CD4-positive, CD25-positive, alpha-beta regulatory T cell (primary cell): Measurements from ENCODE around the gene TM9SF3. TPM values are rescaled to one million over a fixed set of nuclear protein-coding genes. Genes with fewer than 3 reads are reported as not detected.

Source experiments
- ATAC-seq, 2 donors: fragments of 150-1000 bp; cut with Tn5 transposase; one replicate each; pipeline ENCODE4 v1.10.0; 2021; ENCODE audit warnings: low read depth in 2 of 2, moderate number of reproducible peaks in 2 of 2, moderate library complexity in 1 of 2
- DNase-seq, 3 donors: peaks; one replicate each; pipeline versions ENCODE4 v3.0.0 to v3.0.0-alpha.2; 2012 to 2022; ENCODE audit warnings: mixed read lengths in 1 of 3
- H3K27ac ChIP-seq: one replicate; pipeline ENCODE4 v1.7.0; 2013; ENCODE audit warnings: mild to moderate bottlenecking, low read length; ENCODE audit not compliant: insufficient read depth, poor library complexity, severe bottlenecking
- H3K27me3 ChIP-seq: one replicate; pipeline ENCODE4 v1.7.0; 2013; ENCODE audit warnings: low read length; ENCODE audit not compliant: control insufficient read depth, insufficient read depth
- H3K36me3 ChIP-seq: one replicate; pipeline ENCODE4 v1.7.0; 2013; ENCODE audit warnings: mild to moderate bottlenecking, low read length, moderate library complexity; ENCODE audit not compliant: control insufficient read depth, insufficient read depth
- H3K4me1 ChIP-seq: 2 replicates; pipeline ENCODE4 v1.7.0; 2013; ENCODE audit warnings: mild to moderate bottlenecking, low read length; ENCODE audit not compliant: insufficient read depth, control insufficient read depth, poor library complexity, severe bottlenecking
- H3K4me3 ChIP-seq: one replicate; pipeline ENCODE4 v1.7.0; 2013; ENCODE audit warnings: low read depth, mild to moderate bottlenecking, low read length, moderate library complexity
- H3K9me3 ChIP-seq, 2 experiments: 1 replicate in 1 of 2; 2 replicates in 1 of 2; pipeline ENCODE4 v1.7.0; 2013; ENCODE audit warnings: low read length in 2 of 2, mild to moderate bottlenecking in 1 of 2, moderate library complexity in 1 of 2; ENCODE audit not compliant: control insufficient read depth in 2 of 2
- H3K27ac Mint-ChIP-seq, 3 donors: one replicate each; pipeline ENCODE4 v1.8.0; 2020 to 2022; ENCODE audit warnings: mild to moderate bottlenecking in 3 of 3, mixed read lengths in 3 of 3, moderate library complexity in 2 of 3
- H3K27me3 Mint-ChIP-seq: one replicate; pipeline ENCODE4 v1.8.0; 2022; ENCODE audit warnings: mild to moderate bottlenecking, mixed read lengths
- H3K36me3 Mint-ChIP-seq: one replicate; pipeline ENCODE4 v1.8.0; 2020; ENCODE audit warnings: mixed read lengths
- H3K4me1 Mint-ChIP-seq, 4 donors: one replicate each; pipeline ENCODE4 v1.8.0; 2020 to 2022; ENCODE audit warnings: mixed read lengths in 4 of 4, mild to moderate bottlenecking in 1 of 4
- H3K4me3 Mint-ChIP-seq, 4 donors: one replicate each; pipeline ENCODE4 v1.8.0; 2020 to 2022; ENCODE audit warnings: mild to moderate bottlenecking in 4 of 4, mixed read lengths in 4 of 4, moderate library complexity in 3 of 4
- H3K9me3 Mint-ChIP-seq, 7 donors: one replicate each; pipeline ENCODE4 v1.8.0; 2020 to 2022; ENCODE audit warnings: mixed read lengths in 7 of 7, mild to moderate bottlenecking in 3 of 7, moderate library complexity in 2 of 7
- polyA plus RNA-seq, 4 donors: library from polyadenylated mRNA; unstranded; fragments of 300-500 nt; fragmentation: Illumina TruSeq; gene quantifications; one replicate each; pipeline ENCODE4 v1.2.3, GENCODE V29; 2021
- total RNA-seq: library from RNA; stranded (reverse); gene quantifications from one replicate; pipeline ENCODE4 v1.2.3, GENCODE V29; 2022

TM9SF3 gene
- total and polyA plus RNA-seq, 5 donors from 2014 or later: 59.9 to 82.8 (median 69.7) TPM

- Mint-ChIP-seq H3K4me1 (no peaks in the 10 kb centered on the region), H3K27ac (no peak overlapping the region), H3K4me3 (peak overlapping the region in 1 of 4 donors; percentile 56), H3K9me3 (peaks cover 0 to 2% (median 0%) of the 10 kb centered on the region in 7 donors), H3K27me3 (peaks cover 6% of the 10 kb centered on the region), H3K36me3 (peaks cover 9% of the 10 kb centered on the region)
- Histone ChIP-seq H3K4me3 (no peak overlapping the region), H3K27ac (no peak overlapping the region), H3K27me3 (no peaks in the 10 kb centered on the region), H3K36me3 (no peaks in the 10 kb centered on the region), H3K4me1 (no peaks in the 10 kb centered on the region), H3K9me3 (no peaks in the 10 kb centered on the region)
- no peak for ATAC-seq
- no peak for DNase-seq
Measured at GRCh38 chr10:96596422-96597407, 9.9 kb upstream of the TM9SF3 start.

GRCh38 chr10:96595741-96596140, 8.9 kb upstream of the TM9SF3 start:
- Mint-ChIP-seq H3K36me3 (peaks cover 11% of the 10 kb centered on the region), H3K4me3 (no peak overlapping the region), H3K4me1 (no peaks in the 10 kb centered on the region), H3K27ac (no peak overlapping the region), H3K9me3 (peaks cover 0 to 2% (median 0%) of the 10 kb centered on the region in 7 donors), H3K27me3 (peaks cover 6% of the 10 kb centered on the region)
- no peaks in the 10 kb centered on the region for H3K36me3 ChIP-seq
- no peak for ATAC-seq
- no peaks in the 10 kb centered on the region for H3K9me3 ChIP-seq
- DNase-seq: no peak
- no peak overlapping the region for H3K4me3 ChIP-seq
- H3K4me1 ChIP-seq: no peaks in the 10 kb centered on the region
- no peaks in the 10 kb centered on the region for H3K27me3 ChIP-seq
- H3K27ac ChIP-seq: no peak overlapping the region

- no peak for DNase-seq
- ATAC-seq: no peak
- H3K27me3 ChIP-seq: no peaks in the 10 kb centered on the region
- Mint-ChIP-seq H3K4me1 (peaks cover 0 to 5% (median 2%) of the 10 kb centered on the region in 4 donors), H3K4me3 (no peak overlapping the region), H3K27ac (no peak overlapping the region), H3K27me3 (peaks cover 6% of the 10 kb centered on the region), H3K36me3 (peaks cover 11% of the 10 kb centered on the region), H3K9me3 (peaks cover 0 to 2% (median 0%) of the 10 kb centered on the region in 7 donors)
- H3K36me3 ChIP-seq: no peaks in the 10 kb centered on the region
- peaks cover 7% of the 10 kb centered on the region for H3K4me1 ChIP-seq
- H3K4me3 ChIP-seq: no peak overlapping the region
- no peak overlapping the region for H3K27ac ChIP-seq
- no peaks in the 10 kb centered on the region for H3K9me3 ChIP-seq
Measured at GRCh38 chr10:96591946-96592345, 5.1 kb upstream of the TM9SF3 start.

GRCh38 chr10:96588616-96589419, 2.0 kb upstream of the TM9SF3 start:
- Mint-ChIP-seq H3K36me3 (peaks cover 10% of the 10 kb centered on the region), H3K4me3 (no peak overlapping the region), H3K9me3 (no peaks in the 10 kb centered on the region), H3K27ac (no peak overlapping the region), H3K27me3 (no peaks in the 10 kb centered on the region), H3K4me1 (peaks cover 12 to 23% (median 16%) of the 10 kb centered on the region in 4 donors)
- ATAC-seq (peak; percentile 10), DNase-seq (peak in 1 of 3 donors; percentile 77)
- no peaks in the 10 kb centered on the region for H3K9me3 ChIP-seq
- peak overlapping the region; percentile 8 for H3K4me3 ChIP-seq
- H3K27ac ChIP-seq: no peak overlapping the region
- H3K4me1 ChIP-seq: peaks cover 29% of the 10 kb centered on the region
- no peaks in the 10 kb centered on the region for H3K36me3 ChIP-seq
- H3K27me3 ChIP-seq: no peaks in the 10 kb centered on the region

- Histone ChIP-seq H3K9me3 (no peaks in the 10 kb centered on the region), H3K27me3 (no peaks in the 10 kb centered on the region), H3K4me3 (peak overlapping the region; percentile 90), H3K27ac (peak overlapping the region; percentile 97), H3K4me1 (peaks cover 36% of the 10 kb centered on the region), H3K36me3 (no peaks in the 10 kb centered on the region)
- peaks cover 12 to 30% (median 22%) of the 10 kb centered on the region in 4 donors for H3K4me1 Mint-ChIP-seq
- peaks cover 10% of the 10 kb centered on the region for H3K36me3 Mint-ChIP-seq
- ATAC-seq: no peak
- H3K9me3 Mint-ChIP-seq: no peaks in the 10 kb centered on the region
- H3K27ac Mint-ChIP-seq: no peak overlapping the region
- no peak for DNase-seq
- no peak overlapping the region for H3K4me3 Mint-ChIP-seq
- H3K27me3 Mint-ChIP-seq: no peaks in the 10 kb centered on the region
Measured at GRCh38 chr10:96588060-96588554, 1.3 kb upstream of the TM9SF3 start.

- Histone ChIP-seq H3K36me3 (no peaks in the 10 kb centered on the region), H3K4me1 (peaks cover 41% of the 10 kb centered on the region), H3K9me3 (no peaks in the 10 kb centered on the region), H3K27ac (peak overlapping the region; percentile 97), H3K4me3 (peak overlapping the region; percentile 90), H3K27me3 (no peaks in the 10 kb centered on the region)
- H3K27me3 Mint-ChIP-seq: no peaks in the 10 kb centered on the region
- ATAC-seq (peak; percentile 26 to 38), DNase-seq (peak in 2 of 3 donors; percentile 23 to 69)
- H3K4me1 Mint-ChIP-seq: peaks cover 12 to 37% (median 26%) of the 10 kb centered on the region in 4 donors
- H3K27ac Mint-ChIP-seq: no peak overlapping the region
- H3K4me3 Mint-ChIP-seq: no peak overlapping the region
- H3K36me3 Mint-ChIP-seq: peaks cover 10% of the 10 kb centered on the region
- H3K9me3 Mint-ChIP-seq: no peaks in the 10 kb centered on the region
Measured at GRCh38 chr10:96587264-96588059, 650 bp upstream of the TM9SF3 start.
